Activated naive CD8-positive, alpha-beta T cell treated with anti-CD3 and anti-CD28 coated beads for 36 hours (primary cell): ENCODE measurements around the gene MACROD2. TPM values are rescaled to one million over a fixed set of nuclear protein-coding genes. Genes with fewer than 3 reads are reported as not detected.

Experiments used
- DNase-seq: peaks from one replicate; pipeline ENCODE4 v3.0.0; 2021
- H3K27ac Mint-ChIP-seq: one replicate; pipeline ENCODE4 v1.8.0; 2022; ENCODE audit warnings: mild to moderate bottlenecking, moderate library complexity, mixed read lengths
- H3K27me3 Mint-ChIP-seq: one replicate; pipeline ENCODE4 v1.8.0; 2022; ENCODE audit warnings: mild to moderate bottlenecking, mixed read lengths
- H3K36me3 Mint-ChIP-seq: one replicate; pipeline ENCODE4 v1.8.0; 2021; ENCODE audit warnings: mild to moderate bottlenecking, mixed read lengths
- H3K4me1 Mint-ChIP-seq: one replicate; pipeline ENCODE4 v1.8.0; 2021; ENCODE audit warnings: mixed read lengths
- H3K4me3 Mint-ChIP-seq: one replicate; pipeline ENCODE4 v1.8.0; 2022; ENCODE audit warnings: mild to moderate bottlenecking, moderate library complexity, mixed read lengths
- H3K9me3 Mint-ChIP-seq: one replicate; pipeline ENCODE4 v1.8.0; 2022; ENCODE audit warnings: mixed read lengths
- total RNA-seq, 2 experiments: library from RNA; stranded (reverse); gene quantifications; one replicate each; pipeline ENCODE4 v1.2.3, GENCODE V29; 2021

MACROD2 gene
- total RNA-seq, 2 experiments from 2014 or later, result 0.12 to 0.14 TPM

DNA sequence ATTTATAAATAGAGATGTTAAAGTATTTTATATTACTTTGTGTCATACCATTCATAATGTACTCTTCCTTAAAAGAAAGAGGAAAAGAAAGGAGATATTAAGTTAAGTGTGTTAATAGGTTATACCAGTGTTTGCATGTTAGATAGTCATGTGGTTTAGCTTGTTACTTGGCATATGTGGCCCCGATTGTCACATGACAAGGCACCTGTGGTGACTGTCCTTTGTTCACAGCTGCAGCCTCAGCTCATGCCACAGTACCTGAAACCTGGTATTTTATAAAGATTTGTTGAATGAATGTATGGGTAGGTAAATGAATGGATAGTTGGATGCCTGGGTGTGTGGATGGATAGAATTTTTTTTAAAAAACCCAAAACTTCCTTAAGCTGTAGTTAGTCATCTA lies 648.2 kb downstream of the MACROD2 start:
- Mint-ChIP-seq H3K27ac (no peak overlapping the region), H3K27me3 (no peaks in the 10 kb centered on the region), H3K4me1 (no peaks in the 10 kb centered on the region), H3K9me3 (peaks cover 3% of the 10 kb centered on the region), H3K4me3 (no peak overlapping the region), H3K36me3 (no peaks in the 10 kb centered on the region)
- no peak for DNase-seq

DNA sequence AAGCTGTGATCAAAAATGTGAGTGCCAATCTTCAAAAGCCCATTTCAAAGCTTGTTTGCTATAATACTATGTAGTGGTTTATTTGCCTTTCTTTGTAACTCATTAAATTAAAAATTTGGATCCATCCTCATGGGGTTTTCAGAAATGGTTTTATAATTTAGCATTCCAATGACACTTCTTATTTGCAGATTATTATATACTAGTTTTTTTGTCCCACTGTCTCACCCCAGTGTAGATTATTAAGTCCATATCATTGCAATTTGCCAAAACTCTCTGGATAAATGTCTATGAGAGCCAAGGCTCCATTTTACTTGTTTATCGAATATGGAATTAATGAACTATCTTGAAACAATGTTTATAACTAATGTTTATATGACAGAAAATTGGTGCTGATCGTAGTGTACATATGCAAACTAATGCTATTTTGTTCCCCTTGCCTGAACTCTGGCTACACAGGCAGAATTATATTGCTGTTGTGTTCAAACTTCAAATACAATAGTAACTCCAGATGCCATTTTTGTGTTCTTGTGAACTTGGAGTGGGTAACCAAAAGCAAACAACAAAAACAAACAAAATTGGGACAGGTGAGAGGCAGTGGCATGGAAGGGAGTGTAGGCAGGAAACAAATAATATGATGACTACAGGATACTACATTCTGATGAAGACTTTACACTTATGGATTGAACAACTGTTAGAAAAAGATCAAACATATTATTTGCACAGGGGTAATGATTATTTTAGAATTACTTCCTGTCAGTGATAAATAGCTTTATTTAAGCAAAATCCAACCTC lies 649.2 kb downstream of the MACROD2 start:
- Mint-ChIP-seq H3K27me3 (no peaks in the 10 kb centered on the region), H3K36me3 (no peaks in the 10 kb centered on the region), H3K4me3 (no peak overlapping the region), H3K9me3 (peaks cover 3% of the 10 kb centered on the region), H3K27ac (no peak overlapping the region), H3K4me1 (no peaks in the 10 kb centered on the region)
- no peak for DNase-seq

DNA sequence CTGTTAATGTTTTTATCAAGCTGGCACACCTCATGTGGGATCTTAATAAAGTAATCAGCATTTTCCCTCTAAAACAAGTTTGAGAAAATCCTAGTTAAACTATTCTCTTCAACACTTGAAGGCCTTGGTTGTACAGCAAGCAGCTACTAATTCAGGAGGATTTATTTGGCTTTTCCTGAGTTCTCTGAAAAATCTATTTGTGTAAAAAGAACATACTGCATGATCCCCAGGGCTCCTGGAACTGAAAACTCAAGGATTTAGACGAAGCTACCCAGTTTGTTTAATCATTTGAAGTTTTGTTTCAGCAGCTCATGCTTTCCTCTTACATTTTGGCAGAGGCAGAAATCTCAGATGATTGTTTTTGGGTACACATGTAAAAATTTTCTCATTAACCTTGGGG lies 651.7 kb downstream of the MACROD2 start:
- Mint-ChIP-seq H3K9me3 (peaks cover 3% of the 10 kb centered on the region), H3K4me3 (no peak overlapping the region), H3K4me1 (no peaks in the 10 kb centered on the region)

DNA sequence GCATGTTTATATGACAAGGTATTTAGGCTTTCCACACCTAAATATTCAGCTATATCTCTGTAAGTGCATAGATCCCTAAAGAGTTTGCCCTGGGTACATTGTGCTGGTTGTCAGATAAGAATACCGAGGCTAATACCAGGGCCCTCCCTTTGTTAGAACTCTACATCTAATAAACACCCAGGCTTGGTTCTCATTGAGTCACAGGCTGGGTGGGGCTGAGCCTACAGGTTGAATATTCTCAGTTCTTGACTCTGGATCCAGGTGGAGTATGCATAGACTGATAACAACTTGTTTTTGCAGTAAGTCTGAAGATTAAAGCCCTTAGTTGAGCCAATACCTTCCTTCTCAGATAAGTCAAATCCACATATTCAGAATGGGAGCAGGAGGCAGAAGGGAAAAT lies 654.3 kb downstream of the MACROD2 start:
- H3K36me3 Mint-ChIP-seq, result no peaks in the 10 kb centered on the region
- no peaks in the 10 kb centered on the region for H3K4me1 Mint-ChIP-seq
- no peak for DNase-seq
- H3K27me3 Mint-ChIP-seq, result no peaks in the 10 kb centered on the region
- H3K27ac Mint-ChIP-seq, result no peak overlapping the region
- H3K9me3 Mint-ChIP-seq, result peaks cover 2% of the 10 kb centered on the region
- H3K4me3 Mint-ChIP-seq, result no peak overlapping the region

More for the DNA sequence above, 651.7 kb downstream of the MACROD2 start:
- DNase-seq, result no peak
- Mint-ChIP-seq H3K27ac (no peak overlapping the region), H3K36me3 (no peaks in the 10 kb centered on the region), H3K27me3 (no peaks in the 10 kb centered on the region)

DNA sequence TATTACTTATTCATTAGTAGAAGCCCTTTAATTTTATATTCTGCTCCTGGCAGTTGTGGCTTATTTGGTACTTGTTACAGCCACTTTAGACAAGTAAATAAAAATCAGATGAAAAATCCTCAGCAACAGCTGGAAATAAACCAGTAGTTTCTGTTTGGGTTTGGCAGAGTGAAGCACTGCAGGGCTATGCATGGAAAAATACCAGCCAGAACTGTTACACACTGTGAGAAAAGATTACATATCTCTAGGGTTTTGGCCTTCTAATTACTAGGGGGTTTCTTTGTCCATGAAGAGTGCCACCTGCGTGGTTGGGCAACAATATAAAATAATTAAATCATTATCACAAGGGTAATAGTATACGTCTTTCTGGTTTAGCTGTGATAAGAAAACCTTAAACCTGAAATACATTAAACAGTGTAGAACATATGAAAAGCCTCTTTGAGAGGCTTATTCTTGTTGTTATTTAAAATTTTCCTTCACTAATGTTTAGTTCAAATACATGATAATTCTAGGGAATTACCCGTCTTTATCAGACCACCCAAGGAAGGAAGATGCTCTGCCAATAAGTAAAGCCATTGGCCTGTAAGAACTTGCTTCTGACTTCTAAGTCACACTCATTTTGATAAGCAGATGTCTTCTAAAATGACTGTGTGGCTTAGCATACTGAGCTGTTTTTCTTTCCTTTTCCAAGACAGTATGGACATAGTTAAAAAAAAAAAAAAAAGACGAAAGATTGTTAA lies 662.1 kb downstream of the MACROD2 start:
- no peaks in the 10 kb centered on the region for H3K4me1 Mint-ChIP-seq
- no peak overlapping the region for H3K4me3 Mint-ChIP-seq
- peaks cover 1% of the 10 kb centered on the region for H3K9me3 Mint-ChIP-seq
- DNase-seq, result no peak
- H3K27me3 Mint-ChIP-seq, result no peaks in the 10 kb centered on the region
- H3K27ac Mint-ChIP-seq, result no peak overlapping the region
- no peaks in the 10 kb centered on the region for H3K36me3 Mint-ChIP-seq

DNA sequence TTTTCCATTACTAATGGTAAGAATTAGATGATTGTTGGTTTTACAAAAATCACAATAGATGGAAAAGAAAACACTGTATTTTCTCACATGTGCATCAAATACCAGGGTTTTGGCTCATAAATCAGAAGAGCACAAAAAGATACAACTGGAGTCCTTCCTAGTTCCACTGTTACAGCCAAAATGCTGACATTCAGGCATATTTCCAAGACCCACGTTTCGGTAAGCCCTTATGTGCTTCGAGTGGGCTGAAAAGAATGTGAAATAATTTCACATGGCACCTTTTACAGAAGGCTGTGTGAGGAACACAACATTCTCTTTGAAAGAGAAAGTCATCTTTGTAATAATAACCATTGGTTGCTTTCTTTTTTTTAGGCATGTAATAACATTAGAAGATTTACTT lies 668.8 kb downstream of the MACROD2 start:
- H3K4me3 Mint-ChIP-seq, result no peak overlapping the region
- no peaks in the 10 kb centered on the region for H3K36me3 Mint-ChIP-seq
- H3K27me3 Mint-ChIP-seq, result no peaks in the 10 kb centered on the region
- no peaks in the 10 kb centered on the region for H3K4me1 Mint-ChIP-seq
- H3K9me3 Mint-ChIP-seq, result peaks cover 1% of the 10 kb centered on the region
- no peak for DNase-seq
- no peak overlapping the region for H3K27ac Mint-ChIP-seq

DNA sequence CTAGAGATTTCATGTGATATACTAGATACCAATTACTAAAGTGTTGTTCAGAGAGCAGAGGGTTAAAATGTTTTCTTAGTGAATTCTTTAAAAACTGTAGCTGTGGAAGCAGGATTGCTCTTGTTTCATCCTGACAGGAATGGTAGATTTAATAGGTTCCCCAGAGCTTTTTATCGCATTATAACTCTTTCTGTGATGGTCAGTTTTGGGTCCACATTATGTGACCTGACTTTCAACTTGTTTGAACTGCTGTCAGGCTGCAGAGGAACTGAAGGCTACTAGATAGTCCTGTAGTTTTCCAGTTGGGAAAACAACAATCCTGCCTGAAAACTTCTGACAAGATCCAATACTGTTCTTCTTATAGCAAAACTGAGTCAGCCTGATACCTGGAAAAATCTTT lies 671.4 kb downstream of the MACROD2 start:
- no peak for DNase-seq
- Mint-ChIP-seq H3K36me3 (no peaks in the 10 kb centered on the region), H3K4me1 (no peaks in the 10 kb centered on the region), H3K9me3 (peaks cover 1% of the 10 kb centered on the region), H3K27me3 (no peaks in the 10 kb centered on the region), H3K27ac (no peak overlapping the region), H3K4me3 (no peak overlapping the region)

DNA sequence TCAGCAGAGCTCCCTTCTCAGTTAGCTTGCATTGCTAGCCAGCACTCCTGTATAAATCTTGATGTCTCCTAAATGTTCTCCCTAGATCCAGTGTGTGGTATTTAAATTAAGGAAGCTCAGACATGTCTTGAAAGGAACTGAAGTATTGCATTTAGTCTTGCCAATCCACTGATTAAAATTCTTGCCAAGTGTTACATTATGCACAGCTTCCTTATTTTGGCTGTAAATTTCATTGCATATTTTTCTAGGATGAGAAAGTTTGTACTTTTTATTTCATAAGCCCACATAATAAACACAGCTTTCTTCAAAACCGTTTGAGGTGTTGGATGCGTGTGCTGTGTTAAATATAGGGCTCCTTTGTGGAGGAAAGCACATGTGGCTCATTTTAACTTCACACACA lies 671.9 kb downstream of the MACROD2 start:
- Mint-ChIP-seq H3K27ac (no peak overlapping the region), H3K36me3 (no peaks in the 10 kb centered on the region), H3K4me1 (no peaks in the 10 kb centered on the region), H3K27me3 (no peaks in the 10 kb centered on the region), H3K4me3 (no peak overlapping the region), H3K9me3 (peaks cover under 1% of the 10 kb centered on the region)
- no peak for DNase-seq

DNA sequence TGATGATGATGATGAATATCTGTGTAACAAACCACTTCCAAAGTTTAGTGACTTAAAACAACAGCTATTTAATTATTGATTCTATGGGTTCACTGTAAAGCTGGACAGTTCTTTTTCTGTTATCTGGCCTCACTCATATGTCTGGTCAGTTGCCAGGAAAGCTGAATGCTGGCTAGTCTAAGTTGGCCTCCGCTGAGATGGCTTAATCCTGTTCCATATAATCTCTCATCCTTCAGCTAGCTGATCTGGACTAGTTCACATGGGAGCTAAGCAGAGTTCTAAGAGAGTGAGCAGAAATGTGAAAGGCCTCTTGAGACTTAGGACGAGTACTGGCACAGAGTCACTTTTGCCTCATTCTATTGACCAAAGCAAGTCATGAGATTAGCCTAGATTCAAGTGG lies 676.8 kb downstream of the MACROD2 start:
- no peaks in the 10 kb centered on the region for H3K4me1 Mint-ChIP-seq
- peaks cover 4% of the 10 kb centered on the region for H3K9me3 Mint-ChIP-seq
- DNase-seq, result no peak
- no peaks in the 10 kb centered on the region for H3K27me3 Mint-ChIP-seq
- H3K4me3 Mint-ChIP-seq, result no peak overlapping the region
- H3K27ac Mint-ChIP-seq, result no peak overlapping the region
- no peaks in the 10 kb centered on the region for H3K36me3 Mint-ChIP-seq

DNA sequence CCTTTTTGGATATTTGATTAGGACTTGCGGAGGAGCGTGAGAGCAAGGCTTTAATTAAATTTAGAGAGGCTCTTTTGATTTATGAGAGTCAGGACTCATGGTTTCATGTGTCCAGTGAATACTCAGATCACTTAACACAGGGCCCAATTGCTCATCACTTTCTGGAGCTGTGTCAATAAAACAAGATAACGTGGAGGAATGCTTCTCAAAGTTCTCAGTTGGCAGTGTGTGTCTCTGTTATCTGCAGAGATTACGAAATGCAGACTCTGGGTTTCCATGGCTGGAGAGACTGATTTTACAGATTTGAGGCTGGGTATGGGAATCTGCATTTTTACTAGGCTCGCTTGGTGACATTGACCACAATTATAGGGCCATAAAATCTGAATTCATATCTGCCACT lies 677.8 kb downstream of the MACROD2 start:
- Mint-ChIP-seq H3K36me3 (no peaks in the 10 kb centered on the region), H3K4me3 (no peak overlapping the region), H3K27ac (no peak overlapping the region), H3K4me1 (no peaks in the 10 kb centered on the region), H3K27me3 (no peaks in the 10 kb centered on the region), H3K9me3 (peaks cover 4% of the 10 kb centered on the region)
- DNase-seq, result no peak

DNA sequence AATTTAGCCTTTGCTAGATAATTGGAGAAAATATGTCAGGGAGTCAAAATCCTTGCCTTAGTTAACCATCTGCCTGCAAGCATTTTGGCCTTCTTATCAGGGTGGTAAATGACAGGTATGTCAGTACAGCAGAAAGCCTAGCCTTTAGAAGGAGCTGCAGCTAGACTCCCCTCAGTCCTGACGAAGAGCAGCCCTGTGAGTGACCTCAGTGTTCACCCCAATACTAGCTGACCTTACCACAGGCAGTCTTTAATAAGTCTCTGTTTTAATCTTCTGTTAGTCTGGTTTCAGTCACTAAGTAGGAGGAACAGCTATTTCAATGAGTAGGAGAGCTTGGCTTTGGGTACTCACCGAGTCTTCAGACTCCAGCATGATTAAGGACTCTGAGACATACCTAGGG lies 682.1 kb downstream of the MACROD2 start:
- H3K4me3 Mint-ChIP-seq, result no peak overlapping the region
- H3K4me1 Mint-ChIP-seq, result no peaks in the 10 kb centered on the region
- H3K27ac Mint-ChIP-seq, result no peak overlapping the region
- H3K36me3 Mint-ChIP-seq, result no peaks in the 10 kb centered on the region
- H3K27me3 Mint-ChIP-seq, result no peaks in the 10 kb centered on the region
- H3K9me3 Mint-ChIP-seq, result peaks cover 5% of the 10 kb centered on the region
- DNase-seq, result no peak

DNA sequence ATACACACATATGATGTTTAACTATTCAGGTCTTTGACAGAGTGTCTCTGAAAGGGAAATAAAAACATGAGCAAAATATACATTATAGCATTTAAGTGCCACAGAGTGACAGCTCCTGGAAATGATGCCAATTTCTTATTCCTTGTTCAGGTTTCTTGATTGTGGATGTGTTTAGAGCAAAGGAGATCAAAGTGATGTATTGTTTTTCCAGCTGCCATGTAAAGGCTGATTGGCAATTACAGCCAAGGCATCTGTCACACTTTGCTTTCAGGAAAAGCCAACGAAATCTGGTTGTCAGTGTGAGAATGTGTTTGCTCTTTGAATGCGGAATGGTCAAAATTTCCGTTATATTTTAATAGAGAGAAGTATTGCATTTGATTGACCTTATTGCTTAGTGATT lies 689.9 kb downstream of the MACROD2 start:
- H3K36me3 Mint-ChIP-seq, result no peaks in the 10 kb centered on the region
- no peaks in the 10 kb centered on the region for H3K9me3 Mint-ChIP-seq
- H3K4me1 Mint-ChIP-seq, result no peaks in the 10 kb centered on the region
- no peak overlapping the region for H3K4me3 Mint-ChIP-seq
- H3K27ac Mint-ChIP-seq, result no peak overlapping the region
- H3K27me3 Mint-ChIP-seq, result no peaks in the 10 kb centered on the region
- no peak for DNase-seq

DNA sequence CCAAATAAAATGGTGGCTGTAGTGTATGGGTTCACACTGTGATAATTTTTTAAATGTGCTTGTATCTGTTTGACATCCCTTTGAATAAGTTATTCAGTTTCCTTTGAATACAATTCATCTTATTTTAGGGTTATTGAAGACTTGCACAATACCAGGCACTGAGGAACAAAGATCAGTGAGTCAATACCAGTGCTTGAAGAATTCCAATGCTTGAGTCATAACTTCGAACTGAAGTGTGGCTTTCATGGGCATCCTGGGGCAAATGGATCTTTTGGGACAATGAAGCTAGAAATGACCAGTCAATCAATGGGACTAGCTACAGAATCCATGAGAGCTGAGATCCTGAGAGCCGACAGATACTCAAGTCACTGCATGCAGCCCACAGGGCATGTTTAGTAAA lies 692.0 kb downstream of the MACROD2 start:
- Mint-ChIP-seq H3K27me3 (no peaks in the 10 kb centered on the region), H3K27ac (no peak overlapping the region), H3K4me3 (no peak overlapping the region), H3K9me3 (no peaks in the 10 kb centered on the region), H3K36me3 (no peaks in the 10 kb centered on the region), H3K4me1 (no peaks in the 10 kb centered on the region)
- no peak for DNase-seq

DNA sequence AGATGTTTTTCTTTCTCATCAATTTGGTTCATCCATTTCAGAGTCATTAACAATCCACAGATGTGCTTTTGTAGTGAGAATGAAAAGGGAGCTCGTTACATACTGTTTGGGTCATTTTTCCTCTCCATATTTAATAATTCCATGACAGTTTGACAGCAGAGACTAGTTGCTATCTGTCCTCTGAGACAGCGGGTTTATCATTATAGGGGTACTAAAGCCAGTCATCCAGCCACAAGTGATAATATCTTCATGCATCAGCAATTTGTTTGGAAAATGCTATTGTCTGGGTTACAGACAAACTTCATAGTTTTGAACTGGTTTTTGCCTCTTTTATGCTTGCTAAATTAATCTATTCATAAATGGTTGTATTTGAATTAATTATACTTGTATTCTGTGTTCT lies 692.7 kb downstream of the MACROD2 start:
- no peaks in the 10 kb centered on the region for H3K4me1 Mint-ChIP-seq
- no peaks in the 10 kb centered on the region for H3K36me3 Mint-ChIP-seq
- no peak overlapping the region for H3K27ac Mint-ChIP-seq
- no peaks in the 10 kb centered on the region for H3K9me3 Mint-ChIP-seq
- H3K27me3 Mint-ChIP-seq, result no peaks in the 10 kb centered on the region
- DNase-seq, result no peak
- no peak overlapping the region for H3K4me3 Mint-ChIP-seq

DNA sequence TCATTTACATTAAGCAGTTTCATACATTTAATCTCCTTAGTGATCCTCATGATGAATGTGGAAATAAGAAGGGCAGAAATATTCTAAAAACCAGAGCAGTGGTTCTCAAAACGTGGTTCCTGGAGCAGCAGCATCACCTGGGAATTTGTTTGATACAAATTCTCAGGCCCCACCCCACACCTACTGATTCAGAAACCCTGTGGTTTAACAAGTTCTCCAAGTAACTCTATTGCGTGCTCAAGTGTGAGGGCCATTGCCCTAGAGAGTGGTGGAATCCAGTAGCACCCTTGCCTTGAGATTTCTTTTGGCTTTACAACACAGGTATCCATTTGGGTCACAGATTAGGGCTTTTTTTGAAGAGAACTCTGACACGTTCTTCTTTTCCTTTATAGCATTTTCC lies 696.7 kb downstream of the MACROD2 start:
- Mint-ChIP-seq H3K27me3 (no peaks in the 10 kb centered on the region), H3K9me3 (no peaks in the 10 kb centered on the region)

DNA sequence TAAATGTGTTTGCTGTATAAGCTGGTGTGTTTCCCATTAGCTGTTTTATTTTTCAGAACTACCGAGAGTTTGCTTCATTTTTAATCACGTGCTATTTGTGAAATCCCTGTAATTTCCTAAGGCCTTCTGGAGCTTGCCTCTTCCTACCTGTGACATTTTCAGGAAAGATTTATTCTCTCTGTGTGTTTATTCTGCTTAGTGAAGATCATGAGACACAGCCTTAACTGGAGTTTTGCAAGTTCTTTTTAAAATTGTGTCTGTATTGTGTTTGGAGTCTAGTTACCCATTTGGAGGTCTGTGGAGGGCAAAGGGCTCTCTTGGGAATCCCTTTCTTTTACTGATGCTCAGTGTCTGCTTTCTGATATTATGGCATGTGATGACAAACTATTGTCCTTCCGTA lies 701.2 kb downstream of the MACROD2 start:
- Mint-ChIP-seq H3K27me3 (no peaks in the 10 kb centered on the region), H3K9me3 (no peaks in the 10 kb centered on the region), H3K36me3 (no peaks in the 10 kb centered on the region), H3K27ac (no peak overlapping the region), H3K4me1 (no peaks in the 10 kb centered on the region), H3K4me3 (no peak overlapping the region)
- no peak for DNase-seq

More for the DNA sequence above, 696.7 kb downstream of the MACROD2 start:
- H3K4me3 Mint-ChIP-seq, result no peak overlapping the region
- H3K36me3 Mint-ChIP-seq, result no peaks in the 10 kb centered on the region
- no peak for DNase-seq
- H3K4me1 Mint-ChIP-seq, result no peaks in the 10 kb centered on the region
- no peak overlapping the region for H3K27ac Mint-ChIP-seq
